Suprapubic skin (tissue), 4 donors: Measurements from ENCODE around the gene PLA2G2D. TPM values are rescaled to one million over a fixed set of nuclear protein-coding genes. Genes with fewer than 3 reads are reported as not detected.

ENCODE experiments used
- DNase-seq, 2 donors: peaks; one replicate each; pipeline ENCODE4 v3.0.0-alpha.2; 2019; ENCODE audit warnings: low spot score in 2 of 2
- H3K27ac ChIP-seq: fragments of 200-600 bp; sonication (generic); one replicate; pipeline ENCODE4 v1.5.1; 2019
- H3K27me3 ChIP-seq: fragments of 200-600 bp; sonication (generic); one replicate; pipeline ENCODE4 v1.5.1; 2019
- H3K36me3 ChIP-seq: fragments of 200-600 bp; sonication (generic); one replicate; pipeline ENCODE4 v1.5.1; 2019
- H3K4me1 ChIP-seq: fragments of 200-600 bp; sonication (generic); one replicate; pipeline ENCODE4 v1.5.1; 2019
- H3K4me3 ChIP-seq: fragments of 200-600 bp; sonication (generic); one replicate; pipeline ENCODE4 v1.5.1; 2019; ENCODE audit warnings: mild to moderate bottlenecking
- H3K9me3 ChIP-seq: fragments of 200-600 bp; sonication (generic); one replicate; pipeline ENCODE4 v1.5.1; 2019
- CTCF ChIP-seq, 2 donors: fragments of 200-600 bp in 1 of 2; fragments of 450-650 bp in 1 of 2; sonication (generic) in 1 of 2; IDR thresholded peaks; one replicate each; pipeline ENCODE4 v1.5.1; 2016 to 2019; ENCODE audit warnings: antibody characterized with exemption in 2 of 2, mild to moderate bottlenecking in 1 of 2, moderate library complexity in 1 of 2
- EP300 ChIP-seq: sonication (generic); formaldehyde crosslinking; IDR thresholded peaks from one replicate; pipeline ENCODE4 v1.6.1; 2017; ENCODE audit warnings: antibody characterized with exemption
- POLR2A ChIP-seq, 2 donors: fragments of 450-650 bp; IDR thresholded peaks; one replicate each; pipeline ENCODE4 v1.6.1; 2017; ENCODE audit warnings: antibody characterized with exemption in 2 of 2, mild to moderate bottlenecking in 2 of 2, moderate library complexity in 2 of 2
- POLR2AphosphoS5 ChIP-seq, 3 donors: sonication (generic); formaldehyde crosslinking; IDR thresholded peaks; one replicate each; pipeline ENCODE4 v1.6.1; 2017; ENCODE audit warnings: antibody characterized with exemption in 3 of 3
- WGBS: methylation state at CpG from one replicate; pipeline ENCODE4 v1.1.5; 2018; 5-methylcytosine and 5-hydroxymethylcytosine counted together
- total RNA-seq, 4 donors: library from RNA; depleted of rRNA; stranded (reverse); fragments of >200 nt; gene quantifications; one replicate each; pipeline ENCODE4 v1.1.0, GENCODE V29; 2016

PLA2G2D gene
- total RNA-seq, 4 donors from 2014 or later: not detected

- Histone ChIP-seq H3K36me3 (no peaks in the 10 kb centered on the region), H3K27me3 (no peaks in the 10 kb centered on the region), H3K27ac (no peak overlapping the region), H3K4me3 (no peak overlapping the region), H3K4me1 (peaks cover 25% of the 10 kb centered on the region), H3K9me3 (no peaks in the 10 kb centered on the region)
- 82% methylated on average over 8 of the region's 13 CpGs for WGBS
- peak in 1 of 2 donors; percentile 58 for DNase-seq
- no peak for TF ChIP-seq CTCF (IDR thresholded peaks at IDR 0.05)
- no peak for TF ChIP-seq POLR2A (IDR thresholded peaks at IDR 0.05)
- TF ChIP-seq EP300: no peak
- no peak for TF ChIP-seq POLR2AphosphoS5 (IDR thresholded peaks at IDR 0.05)
Measured at GRCh38 chr1:20148571-20149500, 29.5 kb upstream of the PLA2G2D start.

GRCh38 chr1:20147846-20148570 is 28.7 kb upstream of the PLA2G2D start:
- H3K9me3 ChIP-seq: no peaks in the 10 kb centered on the region
- H3K27me3 ChIP-seq: no peaks in the 10 kb centered on the region
- no peak overlapping the region for H3K4me3 ChIP-seq
- H3K36me3 ChIP-seq: no peaks in the 10 kb centered on the region
- no peak for TF ChIP-seq EP300
- no peak for TF ChIP-seq CTCF (IDR thresholded peaks at IDR 0.05)
- no peak for TF ChIP-seq POLR2AphosphoS5 (IDR thresholded peaks at IDR 0.05)
- no peak for TF ChIP-seq POLR2A (IDR thresholded peaks at IDR 0.05)
- peak in 1 of 2 donors; percentile 59 for DNase-seq
- WGBS: no CpG with 5 or more reads among the region's 13 CpGs
- peaks cover 21% of the 10 kb centered on the region for H3K4me1 ChIP-seq
- no peak overlapping the region for H3K27ac ChIP-seq

GRCh38 chr1:20143734-20144565 is 24.6 kb upstream of the PLA2G2D start:
- peak in 1 of 2 donors; percentile 53 for DNase-seq
- WGBS: 81% methylated on average over 10 of the region's 13 CpGs
- no peak overlapping the region for H3K27ac ChIP-seq
- H3K27me3 ChIP-seq: no peaks in the 10 kb centered on the region
- peaks cover 7% of the 10 kb centered on the region for H3K4me1 ChIP-seq
- no peak for TF ChIP-seq POLR2A (IDR thresholded peaks at IDR 0.05)
- no peak for TF ChIP-seq CTCF (IDR thresholded peaks at IDR 0.05)
- no peak for TF ChIP-seq POLR2AphosphoS5 (IDR thresholded peaks at IDR 0.05)
- TF ChIP-seq EP300: no peak
- H3K36me3 ChIP-seq: no peaks in the 10 kb centered on the region
- H3K4me3 ChIP-seq: no peak overlapping the region
- no peaks in the 10 kb centered on the region for H3K9me3 ChIP-seq

GRCh38 chr1:20143318-20143717 is 24.0 kb upstream of the PLA2G2D start:
- WGBS: 91% methylated on average over 5 of the region's 8 CpGs
- no peaks in the 10 kb centered on the region for H3K9me3 ChIP-seq
- peaks cover 7% of the 10 kb centered on the region for H3K4me1 ChIP-seq
- no peak for TF ChIP-seq CTCF (IDR thresholded peaks at IDR 0.05)
- no peak for TF ChIP-seq EP300
- no peak for TF ChIP-seq POLR2A (IDR thresholded peaks at IDR 0.05)
- TF ChIP-seq POLR2AphosphoS5 (IDR thresholded peaks at IDR 0.05): no peak
- no peak overlapping the region for H3K4me3 ChIP-seq
- H3K36me3 ChIP-seq: no peaks in the 10 kb centered on the region
- H3K27ac ChIP-seq: no peak overlapping the region
- no peaks in the 10 kb centered on the region for H3K27me3 ChIP-seq
- peak in 1 of 2 donors; percentile 37 for DNase-seq
